ENCODE results near the gene RASAL1. TPM values are rescaled to one million over a fixed set of nuclear protein-coding genes. Genes with fewer than 3 reads are reported as not detected.

RASAL1 gene
- total and polyA plus RNA-seq, 2 donors (not counting 1 experiment from before 2014, with no cell fraction given): not detected

DNA sequence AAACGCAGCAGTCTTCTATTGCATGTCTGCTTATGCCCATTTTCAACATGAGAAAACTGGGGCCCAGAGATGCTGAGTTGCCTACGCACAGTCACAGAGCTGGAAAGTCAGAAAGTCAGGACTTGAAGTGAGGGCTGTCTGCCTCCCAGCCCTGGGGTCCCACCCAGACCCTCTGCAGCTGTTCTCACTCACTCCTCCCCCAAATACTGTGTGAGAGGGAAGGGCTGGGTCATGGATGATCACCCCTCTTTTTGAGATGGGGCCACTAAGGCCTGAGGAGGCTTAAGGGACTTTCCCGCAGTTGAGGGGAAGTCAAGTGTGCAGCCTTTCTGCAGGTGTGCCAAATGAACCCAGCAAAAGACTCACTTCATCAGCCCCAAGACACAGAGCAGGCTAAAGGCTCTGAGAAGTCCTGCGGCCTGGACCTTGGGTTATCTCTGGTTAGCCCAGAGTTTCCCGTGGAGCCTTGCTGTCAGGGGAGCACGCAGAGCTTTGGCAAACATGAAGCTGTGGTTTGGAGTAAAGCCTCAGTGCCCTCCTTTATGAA is 60.4 kb downstream of the RASAL1 start:
- DNase-seq (ENCODE audit: low read depth in 2 of 2): no peak
- H3K27me3 ChIP-seq (ENCODE audit: control insufficient read depth, insufficient read depth, low read length): no peaks in the 10 kb centered on the region
- H3K4me1 ChIP-seq (ENCODE audit: control insufficient read depth, extremely low read depth, insufficient read depth, low read length): no peaks in the 10 kb centered on the region
- no peak overlapping the region for H3K4me2 ChIP-seq (ENCODE audit: extremely low read depth, insufficient read depth, low read length)
- no peak overlapping the region for H3K4me3 ChIP-seq (replicated peaks in 1 of 4; ENCODE audit: control extremely low read depth in 1 of 4, insufficient read depth in 1 of 4, low read depth in 3 of 4, low read length in 4 of 4)
- H3K79me2 ChIP-seq (ENCODE audit: control insufficient read depth, insufficient read depth, low read length): no peaks in the 10 kb centered on the region
- no peak for TF ChIP-seq EZH2 (IDR thresholded peaks at IDR 0.05; ENCODE audit: low read length, missing control alignments)
- TF ChIP-seq, protein P1, sequence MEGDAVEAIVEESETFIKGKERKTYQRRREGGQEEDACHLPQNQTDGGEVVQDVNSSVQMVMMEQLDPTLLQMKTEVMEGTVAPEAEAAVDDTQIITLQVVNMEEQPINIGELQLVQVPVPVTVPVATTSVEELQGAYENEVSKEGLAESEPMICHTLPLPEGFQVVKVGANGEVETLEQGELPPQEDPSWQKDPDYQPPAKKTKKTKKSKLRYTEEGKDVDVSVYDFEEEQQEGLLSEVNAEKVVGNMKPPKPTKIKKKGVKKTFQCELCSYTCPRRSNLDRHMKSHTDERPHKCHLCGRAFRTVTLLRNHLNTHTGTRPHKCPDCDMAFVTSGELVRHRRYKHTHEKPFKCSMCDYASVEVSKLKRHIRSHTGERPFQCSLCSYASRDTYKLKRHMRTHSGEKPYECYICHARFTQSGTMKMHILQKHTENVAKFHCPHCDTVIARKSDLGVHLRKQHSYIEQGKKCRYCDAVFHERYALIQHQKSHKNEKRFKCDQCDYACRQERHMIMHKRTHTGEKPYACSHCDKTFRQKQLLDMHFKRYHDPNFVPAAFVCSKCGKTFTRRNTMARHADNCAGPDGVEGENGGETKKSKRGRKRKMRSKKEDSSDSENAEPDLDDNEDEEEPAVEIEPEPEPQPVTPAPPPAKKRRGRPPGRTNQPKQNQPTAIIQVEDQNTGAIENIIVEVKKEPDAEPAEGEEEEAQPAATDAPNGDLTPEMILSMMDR (conservative IDR thresholded peaks at IDR 0.05 in 1 of 2, IDR thresholded peaks at IDR 0.05 in 1 of 2; ENCODE audit: low read depth in 1 of 2, low read length in 2 of 2): no peak
- H4K20me1 ChIP-seq (ENCODE audit: control insufficient read depth, extremely low read depth, insufficient read depth, low read length): no peaks in the 10 kb centered on the region
- H3K9me3 ChIP-seq (ENCODE audit: control insufficient read depth, insufficient read depth, low read depth, low read length): no peaks in the 10 kb centered on the region
- H3K9ac ChIP-seq (ENCODE audit: insufficient read depth, low read length): no peak overlapping the region
- no peak overlapping the region for H3K27ac ChIP-seq (ENCODE audit: insufficient read depth, low read length)
- no peaks in the 10 kb centered on the region for H3K36me3 ChIP-seq (ENCODE audit: control insufficient read depth, insufficient read depth, low read length)
- no peak overlapping the region for H2AFZ ChIP-seq (ENCODE audit: low read length)

DNA sequence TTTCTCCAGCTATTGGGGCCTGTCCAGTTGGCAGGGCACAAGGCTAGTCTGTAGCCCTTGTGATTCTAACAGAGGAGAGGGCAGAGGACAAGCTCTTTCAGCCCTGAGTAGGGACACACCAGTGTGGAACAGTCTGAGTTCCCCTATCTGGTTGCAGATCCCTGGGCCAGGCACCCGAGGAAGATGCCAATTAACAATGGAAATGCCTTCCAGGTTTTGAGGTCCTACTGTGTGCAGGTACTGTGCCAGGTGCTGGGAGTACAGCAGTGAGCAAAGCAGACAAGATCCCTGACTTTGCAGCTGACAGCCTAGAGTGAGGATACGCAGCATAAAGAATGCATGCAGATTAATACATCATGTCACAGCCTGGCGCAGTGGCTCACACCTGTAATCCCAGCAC is 62.0 kb downstream of the RASAL1 start:
- Histone ChIP-seq H3K4me2 (ENCODE audit: extremely low read depth, insufficient read depth, low read length) (no peak overlapping the region), H3K4me1 (ENCODE audit: control insufficient read depth, extremely low read depth, insufficient read depth, low read length) (no peaks in the 10 kb centered on the region), H3K79me2 (ENCODE audit: control insufficient read depth, insufficient read depth, low read length) (no peaks in the 10 kb centered on the region), H3K27me3 (ENCODE audit: control insufficient read depth, insufficient read depth, low read length) (no peaks in the 10 kb centered on the region), H3K9me3 (ENCODE audit: control insufficient read depth, insufficient read depth, low read depth, low read length) (no peaks in the 10 kb centered on the region), H3K27ac (ENCODE audit: insufficient read depth, low read length) (no peak overlapping the region), H3K4me3 (replicated peaks in 1 of 4; ENCODE audit: control extremely low read depth in 1 of 4, insufficient read depth in 1 of 4, low read depth in 3 of 4, low read length in 4 of 4) (no peak overlapping the region), H3K9ac (ENCODE audit: insufficient read depth, low read length) (no peak overlapping the region), H3K36me3 (ENCODE audit: control insufficient read depth, insufficient read depth, low read length) (no peaks in the 10 kb centered on the region), H4K20me1 (ENCODE audit: control insufficient read depth, extremely low read depth, insufficient read depth, low read length) (no peaks in the 10 kb centered on the region), H2AFZ (ENCODE audit: low read length) (no peak overlapping the region)
- TF ChIP-seq, protein P1 (conservative IDR thresholded peaks at IDR 0.05 in 1 of 2, IDR thresholded peaks at IDR 0.05 in 1 of 2; ENCODE audit: low read depth in 1 of 2, low read length in 2 of 2): no peak
- DNase-seq (ENCODE audit: low read depth in 2 of 2): no peak

DNA sequence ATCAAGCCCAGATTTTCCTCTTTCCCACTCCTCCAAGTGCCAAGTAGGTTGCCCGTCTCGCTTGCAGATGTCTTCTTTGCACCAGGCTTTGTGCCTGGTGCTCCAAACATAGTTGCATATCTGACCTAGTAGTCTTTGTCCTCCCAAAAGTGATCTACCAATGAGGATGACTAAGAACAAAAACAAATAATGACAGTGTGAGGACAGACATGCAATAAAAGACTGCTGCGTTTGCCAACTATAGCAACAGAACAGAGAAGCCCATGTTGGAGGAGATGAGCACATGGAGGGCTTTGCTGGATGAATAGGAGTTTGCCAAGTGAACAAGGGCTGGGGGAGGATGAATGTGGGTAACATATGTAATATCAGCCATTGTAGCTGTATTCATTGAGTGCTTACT is 63.4 kb downstream of the RASAL1 start:
- H3K9ac ChIP-seq (ENCODE audit: insufficient read depth, low read length): no peak overlapping the region
- no peaks in the 10 kb centered on the region for H3K79me2 ChIP-seq (ENCODE audit: control insufficient read depth, insufficient read depth, low read length)
- H3K27ac ChIP-seq (ENCODE audit: insufficient read depth, low read length): no peak overlapping the region
- no peak overlapping the region for H3K4me2 ChIP-seq (ENCODE audit: extremely low read depth, insufficient read depth, low read length)
- no peaks in the 10 kb centered on the region for H3K27me3 ChIP-seq (ENCODE audit: control insufficient read depth, insufficient read depth, low read length)
- H3K9me3 ChIP-seq (ENCODE audit: control insufficient read depth, insufficient read depth, low read depth, low read length): no peaks in the 10 kb centered on the region
- H2AFZ ChIP-seq (ENCODE audit: low read length): no peak overlapping the region
- no peaks in the 10 kb centered on the region for H3K36me3 ChIP-seq (ENCODE audit: control insufficient read depth, insufficient read depth, low read length)
- H3K4me3 ChIP-seq (replicated peaks in 1 of 4; ENCODE audit: control extremely low read depth in 1 of 4, insufficient read depth in 1 of 4, low read depth in 3 of 4, low read length in 4 of 4): no peak overlapping the region
- DNase-seq (ENCODE audit: low read depth in 2 of 2): no peak
- TF ChIP-seq EZH2 (IDR thresholded peaks at IDR 0.05; ENCODE audit: low read length, missing control alignments): no peak
- TF ChIP-seq, protein P1 (conservative IDR thresholded peaks at IDR 0.05 in 1 of 2, IDR thresholded peaks at IDR 0.05 in 1 of 2; ENCODE audit: low read depth in 1 of 2, low read length in 2 of 2): no peak
- no peaks in the 10 kb centered on the region for H3K4me1 ChIP-seq (ENCODE audit: control insufficient read depth, extremely low read depth, insufficient read depth, low read length)
- no peaks in the 10 kb centered on the region for H4K20me1 ChIP-seq (ENCODE audit: control insufficient read depth, extremely low read depth, insufficient read depth, low read length)

All from fibroblast of lung (primary cell).